Measurements from ENCODE around the gene CACUL1. TPM values are rescaled to one million over a fixed set of nuclear protein-coding genes. Genes with fewer than 3 reads are reported as not detected.

CACUL1 gene
- total and polyA plus RNA-seq, 9 of the 15 experiments (the other 6 are each of a cell fraction or from before 2014, with no cell fraction given) = 4.5 to 17.1 (median 13.5) TPM

DNA sequence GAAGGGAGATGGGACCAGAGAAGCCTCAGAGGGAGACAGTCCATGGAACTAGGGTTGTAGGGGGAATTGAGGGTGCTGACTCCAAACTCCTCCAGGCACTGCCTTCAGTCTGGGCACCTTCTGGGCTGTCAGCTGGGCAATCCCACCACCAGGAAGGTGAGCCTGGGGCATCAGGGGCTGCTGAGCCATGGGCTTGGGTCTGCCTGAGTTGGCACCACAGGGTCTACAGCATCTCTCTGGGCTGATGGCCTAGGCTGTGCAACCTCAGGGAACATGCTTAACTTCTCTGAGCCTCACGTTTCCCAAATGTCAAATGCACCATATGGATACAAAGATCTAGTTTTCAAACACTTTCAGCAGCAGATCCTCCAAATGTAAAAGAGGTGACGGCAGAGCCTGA lies 112.5 kb downstream of the CACUL1 start:
- DNase-seq (ENCODE audit: extremely low read depth in 1 of 4, low spot score in 3 of 4) (no peak), ATAC-seq (no peak), FAIRE-seq (no peak)
- H3K27ac ChIP-seq (ENCODE audit: extremely low read depth, low read depth, low read length) = no peak overlapping the region
- ChIA-PET POLR2A (no interaction called here), CTCF (ENCODE audit: low intra/inter-chr PET ratio) (no interaction called here)
- H4K20me1 ChIP-seq (replicated peaks; ENCODE audit: control insufficient read depth, insufficient read depth, low read length) = no peaks in the 10 kb centered on the region
- no peak overlapping the region for H3K4me2 ChIP-seq (ENCODE audit: insufficient read depth, low read length)
- no peak overlapping the region for H3K9ac ChIP-seq (ENCODE audit: insufficient read depth in 1 of 2, low read depth in 2 of 2, low read length in 2 of 2)
- H3K9me1 ChIP-seq (ENCODE audit: control insufficient read depth, insufficient read depth, low read length) = no peaks in the 10 kb centered on the region
- 0% methylated on average over 2 of the region's 2 CpGs for WGBS (ENCODE audit: insufficient coverage, low coverage, missing lambda C conversion rate)
- BruUV-seq (replicated peaks) = no TSS peak
- intact Hi-C loops (cut with micrococcal nuclease) = no loop called here
- H3K36me3 ChIP-seq (ENCODE audit: control insufficient read depth, insufficient read depth, low read length) = no peaks in the 10 kb centered on the region
- H2AFZ ChIP-seq (ENCODE audit: low read depth, low read length) = no peak overlapping the region
- no peaks in the 10 kb centered on the region for H3K4me1 ChIP-seq (replicated peaks in 1 of 2; ENCODE audit: control insufficient read depth in 2 of 2, insufficient read depth in 2 of 2, low read length in 2 of 2)
- no peaks in the 10 kb centered on the region for H3K9me3 ChIP-seq (replicated peaks; ENCODE audit: control insufficient read depth, insufficient read depth, low read depth, low read length)
- no peaks in the 10 kb centered on the region for H3K79me2 ChIP-seq (ENCODE audit: control insufficient read depth, insufficient read depth, low read length)
- no peak overlapping the region for H3K4me3 ChIP-seq
- in situ Hi-C loops (cut with MboI) = no loop called here
- peaks cover 0 to 8% of the 10 kb centered on the region in 2 experiments; a peak in 2 of 5 replicates for H3K27me3 ChIP-seq (ENCODE audit: control insufficient read depth in 2 of 2, insufficient read depth in 2 of 2, low read length in 2 of 2)
- TF ChIP-seq MYNN (IDR thresholded peaks at IDR 0.05) (no peak), MYNN (CRISPR knock-in tag; IDR thresholded peaks at IDR 0.05) (no peak), MCM3 (IDR thresholded peaks at IDR 0.05) (no peak), BCOR (IDR thresholded peaks at IDR 0.05) (no peak)
- TF ChIP-seq, protein P1, sequence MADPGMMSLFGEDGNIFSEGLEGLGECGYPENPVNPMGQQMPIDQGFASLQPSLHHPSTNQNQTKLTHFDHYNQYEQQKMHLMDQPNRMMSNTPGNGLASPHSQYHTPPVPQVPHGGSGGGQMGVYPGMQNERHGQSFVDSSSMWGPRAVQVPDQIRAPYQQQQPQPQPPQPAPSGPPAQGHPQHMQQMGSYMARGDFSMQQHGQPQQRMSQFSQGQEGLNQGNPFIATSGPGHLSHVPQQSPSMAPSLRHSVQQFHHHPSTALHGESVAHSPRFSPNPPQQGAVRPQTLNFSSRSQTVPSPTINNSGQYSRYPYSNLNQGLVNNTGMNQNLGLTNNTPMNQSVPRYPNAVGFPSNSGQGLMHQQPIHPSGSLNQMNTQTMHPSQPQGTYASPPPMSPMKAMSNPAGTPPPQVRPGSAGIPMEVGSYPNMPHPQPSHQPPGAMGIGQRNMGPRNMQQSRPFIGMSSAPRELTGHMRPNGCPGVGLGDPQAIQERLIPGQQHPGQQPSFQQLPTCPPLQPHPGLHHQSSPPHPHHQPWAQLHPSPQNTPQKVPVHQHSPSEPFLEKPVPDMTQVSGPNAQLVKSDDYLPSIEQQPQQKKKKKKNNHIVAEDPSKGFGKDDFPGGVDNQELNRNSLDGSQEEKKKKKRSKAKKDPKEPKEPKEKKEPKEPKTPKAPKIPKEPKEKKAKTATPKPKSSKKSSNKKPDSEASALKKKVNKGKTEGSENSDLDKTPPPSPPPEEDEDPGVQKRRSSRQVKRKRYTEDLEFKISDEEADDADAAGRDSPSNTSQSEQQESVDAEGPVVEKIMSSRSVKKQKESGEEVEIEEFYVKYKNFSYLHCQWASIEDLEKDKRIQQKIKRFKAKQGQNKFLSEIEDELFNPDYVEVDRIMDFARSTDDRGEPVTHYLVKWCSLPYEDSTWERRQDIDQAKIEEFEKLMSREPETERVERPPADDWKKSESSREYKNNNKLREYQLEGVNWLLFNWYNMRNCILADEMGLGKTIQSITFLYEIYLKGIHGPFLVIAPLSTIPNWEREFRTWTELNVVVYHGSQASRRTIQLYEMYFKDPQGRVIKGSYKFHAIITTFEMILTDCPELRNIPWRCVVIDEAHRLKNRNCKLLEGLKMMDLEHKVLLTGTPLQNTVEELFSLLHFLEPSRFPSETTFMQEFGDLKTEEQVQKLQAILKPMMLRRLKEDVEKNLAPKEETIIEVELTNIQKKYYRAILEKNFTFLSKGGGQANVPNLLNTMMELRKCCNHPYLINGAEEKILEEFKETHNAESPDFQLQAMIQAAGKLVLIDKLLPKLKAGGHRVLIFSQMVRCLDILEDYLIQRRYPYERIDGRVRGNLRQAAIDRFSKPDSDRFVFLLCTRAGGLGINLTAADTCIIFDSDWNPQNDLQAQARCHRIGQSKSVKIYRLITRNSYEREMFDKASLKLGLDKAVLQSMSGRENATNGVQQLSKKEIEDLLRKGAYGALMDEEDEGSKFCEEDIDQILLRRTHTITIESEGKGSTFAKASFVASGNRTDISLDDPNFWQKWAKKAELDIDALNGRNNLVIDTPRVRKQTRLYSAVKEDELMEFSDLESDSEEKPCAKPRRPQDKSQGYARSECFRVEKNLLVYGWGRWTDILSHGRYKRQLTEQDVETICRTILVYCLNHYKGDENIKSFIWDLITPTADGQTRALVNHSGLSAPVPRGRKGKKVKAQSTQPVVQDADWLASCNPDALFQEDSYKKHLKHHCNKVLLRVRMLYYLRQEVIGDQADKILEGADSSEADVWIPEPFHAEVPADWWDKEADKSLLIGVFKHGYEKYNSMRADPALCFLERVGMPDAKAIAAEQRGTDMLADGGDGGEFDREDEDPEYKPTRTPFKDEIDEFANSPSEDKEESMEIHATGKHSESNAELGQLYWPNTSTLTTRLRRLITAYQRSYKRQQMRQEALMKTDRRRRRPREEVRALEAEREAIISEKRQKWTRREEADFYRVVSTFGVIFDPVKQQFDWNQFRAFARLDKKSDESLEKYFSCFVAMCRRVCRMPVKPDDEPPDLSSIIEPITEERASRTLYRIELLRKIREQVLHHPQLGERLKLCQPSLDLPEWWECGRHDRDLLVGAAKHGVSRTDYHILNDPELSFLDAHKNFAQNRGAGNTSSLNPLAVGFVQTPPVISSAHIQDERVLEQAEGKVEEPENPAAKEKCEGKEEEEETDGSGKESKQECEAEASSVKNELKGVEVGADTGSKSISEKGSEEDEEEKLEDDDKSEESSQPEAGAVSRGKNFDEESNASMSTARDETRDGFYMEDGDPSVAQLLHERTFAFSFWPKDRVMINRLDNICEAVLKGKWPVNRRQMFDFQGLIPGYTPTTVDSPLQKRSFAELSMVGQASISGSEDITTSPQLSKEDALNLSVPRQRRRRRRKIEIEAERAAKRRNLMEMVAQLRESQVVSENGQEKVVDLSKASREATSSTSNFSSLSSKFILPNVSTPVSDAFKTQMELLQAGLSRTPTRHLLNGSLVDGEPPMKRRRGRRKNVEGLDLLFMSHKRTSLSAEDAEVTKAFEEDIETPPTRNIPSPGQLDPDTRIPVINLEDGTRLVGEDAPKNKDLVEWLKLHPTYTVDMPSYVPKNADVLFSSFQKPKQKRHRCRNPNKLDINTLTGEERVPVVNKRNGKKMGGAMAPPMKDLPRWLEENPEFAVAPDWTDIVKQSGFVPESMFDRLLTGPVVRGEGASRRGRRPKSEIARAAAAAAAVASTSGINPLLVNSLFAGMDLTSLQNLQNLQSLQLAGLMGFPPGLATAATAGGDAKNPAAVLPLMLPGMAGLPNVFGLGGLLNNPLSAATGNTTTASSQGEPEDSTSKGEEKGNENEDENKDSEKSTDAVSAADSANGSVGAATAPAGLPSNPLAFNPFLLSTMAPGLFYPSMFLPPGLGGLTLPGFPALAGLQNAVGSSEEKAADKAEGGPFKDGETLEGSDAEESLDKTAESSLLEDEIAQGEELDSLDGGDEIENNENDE (IDR thresholded peaks at IDR 0.05; ENCODE audit: low read depth, low read length) = no peak
- TF ChIP-seq, protein P2, sequence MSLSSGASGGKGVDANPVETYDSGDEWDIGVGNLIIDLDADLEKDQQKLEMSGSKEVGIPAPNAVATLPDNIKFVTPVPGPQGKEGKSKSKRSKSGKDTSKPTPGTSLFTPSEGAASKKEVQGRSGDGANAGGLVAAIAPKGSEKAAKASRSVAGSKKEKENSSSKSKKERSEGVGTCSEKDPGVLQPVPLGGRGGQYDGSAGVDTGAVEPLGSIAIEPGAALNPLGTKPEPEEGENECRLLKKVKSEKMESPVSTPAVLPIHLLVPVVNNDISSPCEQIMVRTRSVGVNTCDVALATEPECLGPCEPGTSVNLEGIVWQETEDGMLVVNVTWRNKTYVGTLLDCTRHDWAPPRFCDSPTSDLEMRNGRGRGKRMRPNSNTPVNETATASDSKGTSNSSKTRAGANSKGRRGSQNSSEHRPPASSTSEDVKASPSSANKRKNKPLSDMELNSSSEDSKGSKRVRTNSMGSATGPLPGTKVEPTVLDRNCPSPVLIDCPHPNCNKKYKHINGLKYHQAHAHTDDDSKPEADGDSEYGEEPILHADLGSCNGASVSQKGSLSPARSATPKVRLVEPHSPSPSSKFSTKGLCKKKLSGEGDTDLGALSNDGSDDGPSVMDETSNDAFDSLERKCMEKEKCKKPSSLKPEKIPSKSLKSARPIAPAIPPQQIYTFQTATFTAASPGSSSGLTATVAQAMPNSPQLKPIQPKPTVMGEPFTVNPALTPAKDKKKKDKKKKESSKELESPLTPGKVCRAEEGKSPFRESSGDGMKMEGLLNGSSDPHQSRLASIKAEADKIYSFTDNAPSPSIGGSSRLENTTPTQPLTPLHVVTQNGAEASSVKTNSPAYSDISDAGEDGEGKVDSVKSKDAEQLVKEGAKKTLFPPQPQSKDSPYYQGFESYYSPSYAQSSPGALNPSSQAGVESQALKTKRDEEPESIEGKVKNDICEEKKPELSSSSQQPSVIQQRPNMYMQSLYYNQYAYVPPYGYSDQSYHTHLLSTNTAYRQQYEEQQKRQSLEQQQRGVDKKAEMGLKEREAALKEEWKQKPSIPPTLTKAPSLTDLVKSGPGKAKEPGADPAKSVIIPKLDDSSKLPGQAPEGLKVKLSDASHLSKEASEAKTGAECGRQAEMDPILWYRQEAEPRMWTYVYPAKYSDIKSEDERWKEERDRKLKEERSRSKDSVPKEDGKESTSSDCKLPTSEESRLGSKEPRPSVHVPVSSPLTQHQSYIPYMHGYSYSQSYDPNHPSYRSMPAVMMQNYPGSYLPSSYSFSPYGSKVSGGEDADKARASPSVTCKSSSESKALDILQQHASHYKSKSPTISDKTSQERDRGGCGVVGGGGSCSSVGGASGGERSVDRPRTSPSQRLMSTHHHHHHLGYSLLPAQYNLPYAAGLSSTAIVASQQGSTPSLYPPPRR (CRISPR knock-in tag; IDR thresholded peaks at IDR 0.05; ENCODE audit: borderline replicate concordance) = no peak

All from K562 (cell line).